Tongue (tissue), 3 donors: Measurements from ENCODE around the gene TGFBI. TPM values are rescaled to one million over a fixed set of nuclear protein-coding genes. Genes with fewer than 3 reads are reported as not detected.

Source experiments
- DNase-seq: peaks from one replicate; pipeline ENCODE4 v3.0.0-alpha.2; 2015
- small RNA-seq: library from RNA; depleted of rRNA; stranded (forward); fragments of <200 nt; gene quantifications from one replicate; pipeline ENCODE3, GENCODE V24; 2014; ENCODE audit warnings: low replicate concordance
- total RNA-seq: library from RNA; depleted of rRNA; stranded (reverse); fragments of >200 nt; gene quantifications from one replicate; pipeline ENCODE4 v1.2.3, GENCODE V29; 2014

TGFBI gene
- total RNA-seq, 1 donor from 2014 or later = 376 TPM

- no peak for DNase-seq
These were observed 66.3 kb downstream of the TGFBI start for GRCh38 chr5:136094913-136095641.

GRCh38 chr5:136098176-136098575 is 69.4 kb downstream of the TGFBI start:
- no peak for DNase-seq

- no peak for DNase-seq
These were observed 71.1 kb downstream of the TGFBI start for GRCh38 chr5:136099870-136100269.

- no peak for DNase-seq
These were observed 73.1 kb downstream of the TGFBI start for GRCh38 chr5:136101884-136102283.

- DNase-seq = no peak
These were observed 74.3 kb downstream of the TGFBI start for GRCh38 chr5:136103118-136103517.

- DNase-seq = peak; percentile 68
These were observed 75.6 kb downstream of the TGFBI start for GRCh38 chr5:136104306-136104965.

GRCh38 chr5:136106351-136107031 is 77.7 kb downstream of the TGFBI start:
- DNase-seq = no peak

GRCh38 chr5:136108180-136108611 is 79.4 kb downstream of the TGFBI start:
- DNase-seq = peak; percentile 47

GRCh38 chr5:136108766-136109165 is 80.0 kb downstream of the TGFBI start:
- no peak for DNase-seq

- DNase-seq = no peak
These were observed 80.8 kb downstream of the TGFBI start for GRCh38 chr5:136109453-136110135.

Small RNA genes within 50 kb of the gene (small RNA-seq; reads per million reads assigned to genes)
- 0.32 reads per million, percentile 56 among the genes with 10 or more reads in this experiment for gene VTRNA2-1

Other genes starting within 250 kb of the TGFBI start
- gene SLC25A48, start 194.3 kb upstream of the TGFBI start, total RNA-seq = 1.9 TPM
- gene IL9, start 133.1 kb upstream of the TGFBI start, total RNA-seq = not detected
- not detected for gene LECT2, start 74.0 kb upstream of the TGFBI start, total RNA-seq
- gene SMAD5, start 103.9 kb downstream of the TGFBI start, total RNA-seq = 72.2 TPM
- not detected for gene SMIM32, start 164.2 kb downstream of the TGFBI start, total RNA-seq